Tibial artery (tissue), 4 donors: ENCODE data around the gene AP3S1.

Source experiments
- DNase-seq, 2 donors: peaks; one replicate each; pipeline ENCODE4 v3.0.0-alpha.2; 2019
- H3K27ac ChIP-seq, 2 donors: fragments of 200-600 bp; sonication (generic) in 1 of 2; 1 replicate in 1 of 2; 2 replicates in 1 of 2; pipeline ENCODE4 v1.5.1; 2018 to 2019; ENCODE audit warnings: mild to moderate bottlenecking in 1 of 2
- H3K27me3 ChIP-seq, 2 donors: fragments of 200-600 bp; sonication (generic) in 1 of 2; one replicate each; pipeline versions ENCODE4 v1.5.1 to v1.6.0; 2016 to 2019
- H3K36me3 ChIP-seq, 3 donors: fragments of 200-600 bp; sonication (generic) in 2 of 3; one replicate each; pipeline ENCODE4 v1.5.1; 2016 to 2019; ENCODE audit warnings: mild to moderate bottlenecking in 2 of 3
- H3K4me1 ChIP-seq, 4 donors: fragments of 200-600 bp; sonication (generic) in 2 of 4; 1 replicate in 3 of 4; 2 replicates in 1 of 4; pipeline ENCODE4 v1.5.1; 2016 to 2019
- H3K4me3 ChIP-seq, 2 donors: fragments of 200-600 bp; sonication (generic) in 1 of 2; 1 replicate in 1 of 2; 2 replicates in 1 of 2; pipeline ENCODE4 v1.5.1; 2018 to 2019; ENCODE audit warnings: mild to moderate bottlenecking in 2 of 2
- H3K9me3 ChIP-seq, 3 donors: fragments of 200-600 bp; sonication (generic) in 1 of 3; one replicate each; pipeline ENCODE4 v1.5.1; 2016 to 2019
- CTCF ChIP-seq, 2 experiments: fragments of 200-600 bp in 1 of 2; fragments of 450-650 bp in 1 of 2; IDR thresholded peaks; one replicate each; pipeline ENCODE4 v1.5.1; 2017 to 2019; ENCODE audit warnings: antibody characterized with exemption in 2 of 2, mild to moderate bottlenecking in 1 of 2, moderate library complexity in 1 of 2
- intact Hi-C: fragments of 100-400 bp; cut with DNase I; formaldehyde crosslinking; loops from one replicate; pipeline ENCODE4 v1.15.0; 2023; ENCODE audit warnings: low total_unique reads

AP3S1 gene

GRCh38 chr5:115956957-115957356 lies 115.2 kb downstream of the AP3S1 start:
- intact Hi-C loops: no loop called here
- DNase-seq: no peak
- Histone ChIP-seq H3K9me3 (no peaks in the 10 kb centered on the region), H3K36me3 (no peaks in the 10 kb centered on the region), H3K4me3 (no peak overlapping the region), H3K27ac (no peak overlapping the region), H3K4me1 (peaks cover 0 to 12% (median 8%) of the 10 kb centered on the region in 4 donors), H3K27me3 (no peaks in the 10 kb centered on the region)
- TF ChIP-seq CTCF (IDR thresholded peaks at IDR 0.05): no peak

- no peaks in the 10 kb centered on the region for H3K36me3 ChIP-seq
- H3K4me3 ChIP-seq: peak overlapping the region; percentile 53 to 59
- peak overlapping the region; percentile 53 to 68 for H3K27ac ChIP-seq
- DNase-seq: peak in 1 of 2 donors; percentile 74
- H3K9me3 ChIP-seq: no peaks in the 10 kb centered on the region
- peaks cover 0 to 25% (median 17%) of the 10 kb centered on the region in 4 donors for H3K4me1 ChIP-seq
- no peaks in the 10 kb centered on the region for H3K27me3 ChIP-seq
- intact Hi-C loops: no loop called here
- no peak for TF ChIP-seq CTCF (IDR thresholded peaks at IDR 0.05)
Observed at GRCh38 chr5:115961381-115962238, 119.9 kb downstream of the AP3S1 start.

- H3K27me3 ChIP-seq: no peaks in the 10 kb centered on the region
Observed at GRCh38 chr5:115962239-115962564, 120.5 kb downstream of the AP3S1 start, which contains the start of gene LVRN. Gene LVRN (plus strand): TSS chr5:115962475. CDS start chr5:115962618, 143 bp downstream.

GRCh38 chr5:115962565-115963402 lies 121.0 kb downstream of the AP3S1 start:
- Histone ChIP-seq H3K27ac (peak overlapping the region; percentile 53 to 68), H3K4me1 (peaks cover 0 to 25% (median 17%) of the 10 kb centered on the region in 4 donors), H3K36me3 (no peaks in the 10 kb centered on the region), H3K4me3 (peak overlapping the region; percentile 53 to 59), H3K27me3 (no peaks in the 10 kb centered on the region), H3K9me3 (no peaks in the 10 kb centered on the region)
- TF ChIP-seq CTCF (IDR thresholded peaks at IDR 0.05): peak in 1 of 2 experiments; percentile 5
- intact Hi-C loops: no loop called here
- DNase-seq: peak in 1 of 2 donors; percentile 75

More at GRCh38 chr5:115962239-115962564, 120.5 kb downstream of the AP3S1 start, which contains the start of gene LVRN:
- peak in 1 of 2 donors; percentile 64 for DNase-seq
- Histone ChIP-seq H3K36me3 (no peaks in the 10 kb centered on the region), H3K27ac (peak within 1 kb of the TSS; percentile 53 to 68), H3K4me1 (peaks cover 0 to 25% (median 17%) of the 10 kb centered on the region in 4 donors), H3K9me3 (no peaks in the 10 kb centered on the region), H3K4me3 (peak within 1 kb of the TSS; percentile 53 to 59)
- intact Hi-C loops: no loop called here
- TF ChIP-seq CTCF (IDR thresholded peaks at IDR 0.05): no peak

GRCh38 chr5:115963566-115963965 lies 121.8 kb downstream of the AP3S1 start:
- H3K4me1 ChIP-seq: peaks cover 0 to 25% (median 17%) of the 10 kb centered on the region in 4 donors
- no peaks in the 10 kb centered on the region for H3K27me3 ChIP-seq
- intact Hi-C loops: no loop called here
- no peak for TF ChIP-seq CTCF (IDR thresholded peaks at IDR 0.05)
- H3K27ac ChIP-seq: no peak overlapping the region
- no peaks in the 10 kb centered on the region for H3K36me3 ChIP-seq
- no peak overlapping the region for H3K4me3 ChIP-seq
- DNase-seq: no peak
- H3K9me3 ChIP-seq: no peaks in the 10 kb centered on the region
